BLaER1 treated with 17β-estradiol and CSF1 and Interleukin-3, amounts not matched to agents 10 nM and 100 nM (cell line): ENCODE data around the gene SEMA3B.
A peak's percentile ranks its signal among the peaks of the same experiment; 100 is the strongest.
"Not testable (repeated sequence)": the region's sequence is repeated elsewhere in the genome, so short reads cannot be mapped to it uniquely, and the experiment has no call there.

ENCODE experiments used
- H3K27ac ChIP-seq, 11 experiments: shearing (Covaris generic); formaldehyde crosslinking; 2 replicates each; pipeline ENCODE4 v1.8.1; 2022
- H3K27me3 ChIP-seq, 11 experiments: shearing (Covaris generic); formaldehyde crosslinking; 2 replicates each; pipeline ENCODE4 v1.8.1; 2022
- H3K36me3 ChIP-seq, 11 experiments: shearing (Covaris generic); formaldehyde crosslinking; 2 replicates each; pipeline ENCODE4 v1.8.1; 2022
- H3K4me1 ChIP-seq, 10 experiments: shearing (Covaris generic); formaldehyde crosslinking; 2 replicates each; pipeline ENCODE4 v1.8.1; 2022
- H3K4me2 ChIP-seq, 11 experiments: shearing (Covaris generic); formaldehyde crosslinking; 2 replicates each; pipeline ENCODE4 v1.8.1; 2022
- H3K4me3 ChIP-seq, 10 experiments: shearing (Covaris generic); formaldehyde crosslinking; 2 replicates each; pipeline ENCODE4 v1.8.1; 2022
- H3K9ac ChIP-seq, 11 experiments: shearing (Covaris generic); formaldehyde crosslinking; 2 replicates each; pipeline ENCODE4 v1.8.1; 2022
- H3K9me3 ChIP-seq, 11 experiments: shearing (Covaris generic); formaldehyde crosslinking; replicated peaks in 1 of 11; 2 replicates each; pipeline ENCODE4 v1.8.1; 2022
- H4K20me1 ChIP-seq, 11 experiments: shearing (Covaris generic); formaldehyde crosslinking; 2 replicates each; pipeline ENCODE4 v1.8.1; 2022
- Cebpa-rat ChIP-seq, 11 experiments: shearing (Covaris generic); IDR thresholded peaks; 2 replicates each; pipeline ENCODE4 v1.8.1; 2022

The SEMA3B gene

GRCh38 chr3:50241713-50242380 lies 27.1 kb upstream of the SEMA3B start:
- peak overlapping the region; percentile 90 to 100 (median 97) for H3K4me2 ChIP-seq
- peak overlapping the region; percentile 90 to 99 (median 94) for H3K27ac ChIP-seq
- TF ChIP-seq Cebpa-rat (IDR thresholded peaks at IDR 0.05), result no peak
- no peaks in the 10 kb centered on the region for H3K9me3 ChIP-seq
- H3K4me3 ChIP-seq, result peak overlapping the region in 9 of 10 experiments; percentile 23 to 100 (median 48); a peak in 15 of 20 replicates
- H3K27me3 ChIP-seq, result no peaks in the 10 kb centered on the region
- H3K36me3 ChIP-seq, result peaks cover 21 to 68% (median 44%) of the 10 kb centered on the region in 11 experiments; a peak in 20 of 22 replicates
- peak overlapping the region; percentile 73 to 99 (median 97) for H3K9ac ChIP-seq
- peaks cover 53 to 98% (median 75%) of the 10 kb centered on the region in 11 experiments for H4K20me1 ChIP-seq
- H3K4me1 ChIP-seq, result peaks cover 79 to 93% (median 88%) of the 10 kb centered on the region in 10 experiments

- Histone ChIP-seq H3K4me2 (peak overlapping the region; percentile 90 to 100 (median 97)), H3K9ac (peak overlapping the region; percentile 73 to 99 (median 97)), H3K4me1 (peaks cover 84 to 96% (median 93%) of the 10 kb centered on the region in 10 experiments), H3K4me3 (peak overlapping the region in 9 of 10 experiments; percentile 23 to 100 (median 48); a peak in 13 of 20 replicates), H3K9me3 (no peaks in the 10 kb centered on the region), H4K20me1 (peaks cover 54 to 98% (median 75%) of the 10 kb centered on the region in 11 experiments), H3K27me3 (no peaks in the 10 kb centered on the region), H3K27ac (peak overlapping the region; percentile 90 to 99 (median 94)), H3K36me3 (peaks cover 22 to 72% (median 48%) of the 10 kb centered on the region in 11 experiments; a peak in 21 of 22 replicates)
- no peak for TF ChIP-seq Cebpa-rat (IDR thresholded peaks at IDR 0.05)
Measured at GRCh38 chr3:50242381-50242770, 26.6 kb upstream of the SEMA3B start.

GRCh38 chr3:50242851-50243542 lies 25.9 kb upstream of the SEMA3B start:
- Histone ChIP-seq H3K27me3 (no peaks in the 10 kb centered on the region), H3K9me3 (no peaks in the 10 kb centered on the region), H4K20me1 (peaks cover 59 to 99% (median 76%) of the 10 kb centered on the region in 11 experiments), H3K4me1 (peaks cover 90 to 100% (median 99%) of the 10 kb centered on the region in 10 experiments), H3K4me2 (peak overlapping the region; percentile 90 to 100 (median 97)), H3K27ac (peak overlapping the region; percentile 90 to 99 (median 94)), H3K36me3 (peaks cover 27 to 76% (median 53%) of the 10 kb centered on the region in 11 experiments; a peak in 21 of 22 replicates), H3K4me3 (peak overlapping the region in 9 of 10 experiments; percentile 23 to 100 (median 48); a peak in 16 of 20 replicates), H3K9ac (peak overlapping the region; percentile 73 to 99 (median 97))
- peak in 3 of 11 experiments; percentile 12 to 30 (median 14); a peak in 2 of 22 replicates for TF ChIP-seq Cebpa-rat (IDR thresholded peaks at IDR 0.05)

GRCh38 chr3:50243543-50243895 lies 25.4 kb upstream of the SEMA3B start:
- H4K20me1 ChIP-seq, result peaks cover 59 to 99% (median 76%) of the 10 kb centered on the region in 11 experiments

DNA sequence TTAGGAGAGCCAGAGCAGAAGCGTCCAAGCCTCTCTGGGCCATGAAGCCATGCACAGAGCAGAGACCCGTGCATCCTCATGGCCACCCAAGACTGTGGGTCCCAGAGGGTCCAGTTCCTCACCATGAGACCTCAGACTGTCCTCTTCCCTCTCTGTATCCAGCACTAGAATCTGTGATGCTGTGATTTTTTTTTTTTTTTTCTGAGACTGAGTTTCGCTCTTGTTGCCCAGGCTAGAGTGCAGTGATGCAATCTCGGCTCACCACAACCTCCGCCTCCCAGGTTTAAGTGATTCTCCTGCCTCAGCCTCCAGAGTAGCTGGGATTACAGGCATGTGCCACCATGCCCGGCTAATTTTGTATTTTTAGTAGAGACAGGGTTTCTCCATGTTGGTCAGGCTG lies 24.1 kb upstream of the SEMA3B start:
- Histone ChIP-seq H3K4me2 (peak overlapping the region; percentile 91 to 100 (median 97)), H3K4me3 (peak overlapping the region in 7 of 10 experiments; percentile 14 to 100 (median 48); a peak in 9 of 20 replicates), H3K27ac (peak overlapping the region; percentile 90 to 99 (median 94)), H3K4me1 (peaks cover 92 to 100% (median 99%) of the 10 kb centered on the region in 10 experiments), H3K36me3 (peaks cover 20 to 77% (median 55%) of the 10 kb centered on the region in 11 experiments), H3K9ac (peak overlapping the region; percentile 80 to 99 (median 97)), H4K20me1 (peaks cover 59 to 99% (median 76%) of the 10 kb centered on the region in 11 experiments)
- peak in 8 of 11 experiments; percentile 14 to 74 (median 40); a peak in 7 of 22 replicates for TF ChIP-seq Cebpa-rat (IDR thresholded peaks at IDR 0.05)
- not testable (repeated sequence) for H3K27me3 ChIP-seq, H3K9me3 ChIP-seq

More at GRCh38 chr3:50243543-50243895, 25.4 kb upstream of the SEMA3B start:
- peaks cover 94 to 100% (median 100%) of the 10 kb centered on the region in 10 experiments for H3K4me1 ChIP-seq
- H3K36me3 ChIP-seq, result peaks cover 31 to 77% (median 55%) of the 10 kb centered on the region in 11 experiments
- H3K4me2 ChIP-seq, result peak overlapping the region; percentile 90 to 100 (median 97)
- H3K27ac ChIP-seq, result peak overlapping the region; percentile 90 to 99 (median 94)
- no peaks in the 10 kb centered on the region for H3K9me3 ChIP-seq
- no peaks in the 10 kb centered on the region for H3K27me3 ChIP-seq
- H3K9ac ChIP-seq, result peak overlapping the region; percentile 73 to 99 (median 97)
- H3K4me3 ChIP-seq, result peak overlapping the region in 8 of 10 experiments; percentile 44 to 100 (median 50); a peak in 16 of 20 replicates
- no peak for TF ChIP-seq Cebpa-rat (IDR thresholded peaks at IDR 0.05)

- TF ChIP-seq Cebpa-rat (IDR thresholded peaks at IDR 0.05), result peak in 3 of 11 experiments; percentile 1 to 6 (median 5); a peak in 1 of 22 replicates
- peak overlapping the region; percentile 80 to 99 (median 97) for H3K9ac ChIP-seq
- H4K20me1 ChIP-seq, result peaks cover 59 to 99% (median 76%) of the 10 kb centered on the region in 11 experiments
- H3K9me3 ChIP-seq, result no peaks in the 10 kb centered on the region
- H3K27ac ChIP-seq, result peak overlapping the region; percentile 90 to 99 (median 94)
- H3K4me2 ChIP-seq, result peak overlapping the region; percentile 91 to 100 (median 97)
- H3K36me3 ChIP-seq, result peaks cover 19 to 77% (median 54%) of the 10 kb centered on the region in 11 experiments; a peak in 21 of 22 replicates
- peaks cover 87 to 100% (median 99%) of the 10 kb centered on the region in 10 experiments for H3K4me1 ChIP-seq
- no peaks in the 10 kb centered on the region for H3K27me3 ChIP-seq
- H3K4me3 ChIP-seq, result peak overlapping the region; percentile 46 to 69 (median 55)
Measured at GRCh38 chr3:50245251-50245745, 23.6 kb upstream of the SEMA3B start.

- Histone ChIP-seq H3K36me3 (peaks cover 21 to 77% (median 60%) of the 10 kb centered on the region in 11 experiments), H3K27ac (peak overlapping the region; percentile 90 to 99 (median 94)), H3K27me3 (no peaks in the 10 kb centered on the region), H3K4me1 (peaks cover 81 to 100% (median 95%) of the 10 kb centered on the region in 10 experiments), H3K4me2 (peak overlapping the region; percentile 91 to 100 (median 97)), H3K4me3 (peak overlapping the region; percentile 46 to 69 (median 55)), H3K9me3 (no peaks in the 10 kb centered on the region), H3K9ac (peak overlapping the region; percentile 80 to 99 (median 97)), H4K20me1 (peaks cover 59 to 99% (median 76%) of the 10 kb centered on the region in 11 experiments)
- TF ChIP-seq Cebpa-rat (IDR thresholded peaks at IDR 0.05), result no peak
Measured at GRCh38 chr3:50245831-50246516, 23.0 kb upstream of the SEMA3B start.

DNA sequence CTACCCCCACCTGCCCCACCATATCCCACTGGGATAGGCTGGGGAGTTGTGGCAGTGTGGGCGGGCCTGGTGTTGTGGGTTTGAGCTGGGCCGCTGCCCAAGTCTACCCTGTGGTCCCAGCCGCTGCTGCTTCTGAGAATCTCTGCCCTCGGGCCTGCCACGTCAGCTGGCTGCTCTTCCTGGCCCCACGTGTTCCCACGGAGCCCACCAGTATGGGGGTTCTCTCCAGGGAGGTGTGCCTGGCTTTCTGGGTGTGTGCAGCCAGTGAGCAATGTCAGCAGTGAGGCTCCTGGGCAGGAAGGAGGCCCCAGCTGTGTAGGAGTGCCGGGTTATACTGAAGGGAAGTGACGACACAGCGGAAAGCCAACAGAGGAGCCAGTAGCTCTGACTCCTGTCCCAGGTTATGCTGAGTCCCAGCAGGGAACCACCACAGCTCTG lies 22.4 kb upstream of the SEMA3B start:
- no peak for TF ChIP-seq Cebpa-rat (IDR thresholded peaks at IDR 0.05)
- Histone ChIP-seq H3K4me1 (peaks cover 75 to 100% (median 92%) of the 10 kb centered on the region in 10 experiments), H3K36me3 (peaks cover 27 to 77% (median 61%) of the 10 kb centered on the region in 11 experiments), H3K4me3 (peak overlapping the region; percentile 46 to 69 (median 55); a peak in 19 of 20 replicates), H4K20me1 (peaks cover 59 to 99% (median 76%) of the 10 kb centered on the region in 11 experiments), H3K27ac (peak overlapping the region; percentile 49 to 99 (median 94); a peak in 21 of 22 replicates), H3K4me2 (peak overlapping the region; percentile 91 to 100 (median 97)), H3K9ac (peak overlapping the region; percentile 80 to 99 (median 97)), H3K27me3 (no peaks in the 10 kb centered on the region), H3K9me3 (no peaks in the 10 kb centered on the region)
